Measurements from ENCODE around the gene JUND.

DNA sequence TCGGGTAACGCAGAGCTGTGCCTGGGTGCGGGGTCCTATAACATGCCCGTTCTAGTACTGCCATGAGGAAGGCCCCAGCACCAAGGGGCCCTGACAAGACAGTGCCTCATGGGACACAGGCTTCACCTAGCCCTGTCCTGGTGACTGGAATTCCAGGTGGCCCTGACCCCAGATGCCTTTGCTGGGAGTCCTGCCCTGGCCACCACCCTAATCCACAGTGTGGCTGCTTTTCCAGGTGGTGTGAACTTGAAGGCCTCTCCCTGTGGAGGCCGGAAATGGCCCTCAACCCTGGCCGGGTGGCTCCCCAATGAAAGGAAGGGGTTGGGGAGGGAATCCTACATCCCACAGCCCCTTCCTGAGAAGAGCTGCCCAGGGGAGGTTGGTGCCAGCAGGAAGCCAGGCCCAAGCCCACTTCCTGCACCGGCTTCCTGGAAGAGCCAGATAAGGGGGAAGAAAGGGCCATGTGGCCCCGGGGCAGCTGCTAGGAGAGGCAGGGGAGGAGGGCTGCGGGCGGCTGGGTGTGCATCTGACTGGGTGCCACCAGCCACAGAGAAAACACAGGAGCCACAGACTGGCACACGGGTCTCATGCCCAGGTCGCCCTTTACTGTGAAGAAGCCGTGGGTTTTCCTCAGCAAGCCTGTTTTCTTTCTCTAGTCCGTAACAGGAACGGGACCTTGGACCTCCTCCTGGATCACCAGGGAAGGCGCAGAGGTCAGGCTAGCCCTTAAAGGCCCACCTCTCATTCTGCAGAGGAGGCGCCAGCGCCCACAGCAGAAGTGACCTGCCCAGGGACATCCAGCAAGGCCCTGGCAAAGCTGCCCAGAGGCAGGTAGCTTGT, 36.8 kb upstream of the JUND start:
- TF ChIP-seq, protein P1, sequence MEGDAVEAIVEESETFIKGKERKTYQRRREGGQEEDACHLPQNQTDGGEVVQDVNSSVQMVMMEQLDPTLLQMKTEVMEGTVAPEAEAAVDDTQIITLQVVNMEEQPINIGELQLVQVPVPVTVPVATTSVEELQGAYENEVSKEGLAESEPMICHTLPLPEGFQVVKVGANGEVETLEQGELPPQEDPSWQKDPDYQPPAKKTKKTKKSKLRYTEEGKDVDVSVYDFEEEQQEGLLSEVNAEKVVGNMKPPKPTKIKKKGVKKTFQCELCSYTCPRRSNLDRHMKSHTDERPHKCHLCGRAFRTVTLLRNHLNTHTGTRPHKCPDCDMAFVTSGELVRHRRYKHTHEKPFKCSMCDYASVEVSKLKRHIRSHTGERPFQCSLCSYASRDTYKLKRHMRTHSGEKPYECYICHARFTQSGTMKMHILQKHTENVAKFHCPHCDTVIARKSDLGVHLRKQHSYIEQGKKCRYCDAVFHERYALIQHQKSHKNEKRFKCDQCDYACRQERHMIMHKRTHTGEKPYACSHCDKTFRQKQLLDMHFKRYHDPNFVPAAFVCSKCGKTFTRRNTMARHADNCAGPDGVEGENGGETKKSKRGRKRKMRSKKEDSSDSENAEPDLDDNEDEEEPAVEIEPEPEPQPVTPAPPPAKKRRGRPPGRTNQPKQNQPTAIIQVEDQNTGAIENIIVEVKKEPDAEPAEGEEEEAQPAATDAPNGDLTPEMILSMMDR (IDR thresholded peaks at IDR 0.05 in 4 of 5, conservative IDR thresholded peaks at IDR 0.05 in 1 of 5): no peak
- no peak for TF ChIP-seq POLR2A (IDR thresholded peaks at IDR 0.05)

Measured in gastrocnemius medialis (tissue), 4 donors.